AG04450 (cell line): ENCODE data around the gene SERPINI1. TPM values are rescaled to one million over a fixed set of nuclear protein-coding genes. Genes with fewer than 3 reads are reported as not detected.

Experiments used
- CTCF ChIA-PET: fragments of 300-600, 350-600 bp; formaldehyde crosslinking; extraction: SDS; loops from one replicate; lab custom pipeline; 2022; ENCODE audit warnings: antibody characterized with exemption, inconsistent platforms; lab: Charles Lee
- POLR2A ChIA-PET: fragments of 350-600 bp; formaldehyde crosslinking; extraction: SDS; loops from one replicate; lab custom pipeline; 2021; ENCODE audit warnings: antibody characterized with exemption, inconsistent platforms; lab: Yijun Ruan, JAX
- DNase-seq: peaks from one replicate; pipeline ENCODE4 v3.0.0-alpha.2; 2011; ENCODE audit warnings: low read depth, low spot score
- H3K27ac ChIP-seq: one replicate; pipeline ENCODE4 v1.5.1; 2012; ENCODE audit warnings: low read depth, low read length, control low read depth
- H3K27me3 ChIP-seq: one replicate; pipeline ENCODE4 v1.6.0; 2012; ENCODE audit warnings: low read length; ENCODE audit not compliant: control insufficient read depth, insufficient read depth
- H3K4me3 ChIP-seq: 2 replicates; pipeline ENCODE4 v1.5.1; 2011; ENCODE audit warnings: mild to moderate bottlenecking, low read depth, low read length, control low read depth
- H3K9me3 ChIP-seq: 2 replicates; pipeline ENCODE4 v1.5.1; 2012; ENCODE audit warnings: low read length; ENCODE audit not compliant: control insufficient read depth, insufficient read depth
- polyA plus RNA-seq: library from polyadenylated mRNA; depleted of rRNA; stranded (reverse); fragments of >200 nt; gene quantifications from 2 replicates; pipeline ENCODE4 v1.2.3, GENCODE V29; 2011
- TF ChIP-seq, protein P1 (sequence below): IDR thresholded peaks from 2 replicates; pipeline ENCODE4 v1.5.1; 2011; ENCODE audit warnings: low read depth, low read length, control low read depth, inconsistent platforms

The SERPINI1 gene
- polyA plus RNA-seq, 1 experiment, result 0.88 TPM

DNA sequence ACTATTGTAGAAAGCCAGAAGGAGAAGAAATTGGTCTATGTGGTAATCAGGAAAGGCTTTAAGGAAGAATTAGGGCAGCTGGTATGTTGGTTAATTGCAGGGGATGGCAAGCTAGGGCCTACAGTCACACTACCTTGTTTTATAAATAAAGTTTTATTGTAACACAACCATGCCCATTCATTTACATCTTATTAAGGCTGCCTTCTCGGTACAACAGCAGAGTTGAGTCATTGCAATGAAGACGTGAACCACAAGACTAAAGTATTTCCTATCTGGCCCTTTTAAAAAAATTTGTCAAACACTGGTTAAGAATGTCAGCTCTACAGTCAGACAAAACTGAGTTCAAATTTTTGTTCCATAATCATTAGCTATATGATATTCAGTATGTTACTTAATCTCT lies 8.3 kb downstream of the SERPINI1 start:
- H3K4me3 ChIP-seq, result no peak overlapping the region
- no peaks in the 10 kb centered on the region for H3K27me3 ChIP-seq
- H3K9me3 ChIP-seq, result no peaks in the 10 kb centered on the region
- TF ChIP-seq, protein P1, sequence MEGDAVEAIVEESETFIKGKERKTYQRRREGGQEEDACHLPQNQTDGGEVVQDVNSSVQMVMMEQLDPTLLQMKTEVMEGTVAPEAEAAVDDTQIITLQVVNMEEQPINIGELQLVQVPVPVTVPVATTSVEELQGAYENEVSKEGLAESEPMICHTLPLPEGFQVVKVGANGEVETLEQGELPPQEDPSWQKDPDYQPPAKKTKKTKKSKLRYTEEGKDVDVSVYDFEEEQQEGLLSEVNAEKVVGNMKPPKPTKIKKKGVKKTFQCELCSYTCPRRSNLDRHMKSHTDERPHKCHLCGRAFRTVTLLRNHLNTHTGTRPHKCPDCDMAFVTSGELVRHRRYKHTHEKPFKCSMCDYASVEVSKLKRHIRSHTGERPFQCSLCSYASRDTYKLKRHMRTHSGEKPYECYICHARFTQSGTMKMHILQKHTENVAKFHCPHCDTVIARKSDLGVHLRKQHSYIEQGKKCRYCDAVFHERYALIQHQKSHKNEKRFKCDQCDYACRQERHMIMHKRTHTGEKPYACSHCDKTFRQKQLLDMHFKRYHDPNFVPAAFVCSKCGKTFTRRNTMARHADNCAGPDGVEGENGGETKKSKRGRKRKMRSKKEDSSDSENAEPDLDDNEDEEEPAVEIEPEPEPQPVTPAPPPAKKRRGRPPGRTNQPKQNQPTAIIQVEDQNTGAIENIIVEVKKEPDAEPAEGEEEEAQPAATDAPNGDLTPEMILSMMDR, result no peak
- H3K27ac ChIP-seq, result no peak overlapping the region
- CTCF ChIA-PET, result interaction anchor here (2.9 kb wide), 1 partner anchor 364 kb away, joined by 12 read pairs; the partner anchor contains the start of gene ZBBX
- POLR2A ChIA-PET, result no interaction called here
- no peak for DNase-seq

DNA sequence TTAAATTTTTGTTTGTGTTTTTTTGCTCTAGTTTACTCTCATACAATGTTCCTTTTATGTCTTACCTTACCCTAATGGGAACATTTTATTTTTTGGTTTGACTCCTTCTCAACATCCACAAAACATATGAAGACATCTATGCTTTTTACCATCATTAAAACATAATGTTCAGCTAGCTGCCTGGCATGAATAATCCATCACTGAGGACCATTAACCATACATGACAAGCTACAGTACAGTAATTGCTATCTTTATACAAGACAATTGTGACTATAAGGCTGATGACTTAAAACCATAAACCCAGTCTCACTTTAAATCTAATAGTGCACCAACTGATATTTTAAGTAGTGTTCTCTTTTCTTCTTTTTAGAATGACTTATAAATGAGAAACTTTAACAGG lies 13.7 kb downstream of the SERPINI1 start:
- DNase-seq, result no peak
- ChIA-PET CTCF (interaction anchor here (1.6 to 1.7 kb wide), 2 partner anchors 9 to 369 kb away, joined by 5 to 6 read pairs; partner anchors contain the start of gene ZBBX), POLR2A (no interaction called here)

DNA sequence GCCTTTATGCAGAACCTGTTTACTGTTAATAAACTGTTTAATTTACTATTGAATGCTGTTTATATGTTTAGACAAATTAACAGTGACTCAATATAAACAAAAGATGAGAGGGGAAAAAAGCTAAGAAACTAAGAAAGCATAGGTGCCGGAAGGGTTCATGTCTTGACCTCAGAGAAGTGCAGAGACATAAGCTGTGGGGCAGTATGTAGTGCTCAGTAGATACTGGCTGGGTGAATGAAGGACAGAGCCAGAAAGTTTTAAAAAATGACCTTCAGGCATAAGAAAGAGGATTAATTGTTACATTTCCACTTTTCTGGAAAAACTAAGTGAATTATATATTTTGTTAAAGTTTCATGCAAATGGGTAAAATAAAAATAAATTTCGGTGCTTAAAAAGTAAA lies 14.2 kb downstream of the SERPINI1 start:
- CTCF ChIA-PET, result interaction anchor here (1.6 to 1.7 kb wide), 2 partner anchors 9 to 370 kb away, joined by 5 to 6 read pairs; partner anchors contain the start of gene ZBBX
- POLR2A ChIA-PET, result no interaction called here
- no peak for DNase-seq

More for the DNA sequence above, 13.7 kb downstream of the SERPINI1 start:
- Histone ChIP-seq H3K4me3 (no peak overlapping the region), H3K27me3 (no peaks in the 10 kb centered on the region), H3K9me3 (no peaks in the 10 kb centered on the region), H3K27ac (no peak overlapping the region)
- TF ChIP-seq, protein P1, result no peak

DNA sequence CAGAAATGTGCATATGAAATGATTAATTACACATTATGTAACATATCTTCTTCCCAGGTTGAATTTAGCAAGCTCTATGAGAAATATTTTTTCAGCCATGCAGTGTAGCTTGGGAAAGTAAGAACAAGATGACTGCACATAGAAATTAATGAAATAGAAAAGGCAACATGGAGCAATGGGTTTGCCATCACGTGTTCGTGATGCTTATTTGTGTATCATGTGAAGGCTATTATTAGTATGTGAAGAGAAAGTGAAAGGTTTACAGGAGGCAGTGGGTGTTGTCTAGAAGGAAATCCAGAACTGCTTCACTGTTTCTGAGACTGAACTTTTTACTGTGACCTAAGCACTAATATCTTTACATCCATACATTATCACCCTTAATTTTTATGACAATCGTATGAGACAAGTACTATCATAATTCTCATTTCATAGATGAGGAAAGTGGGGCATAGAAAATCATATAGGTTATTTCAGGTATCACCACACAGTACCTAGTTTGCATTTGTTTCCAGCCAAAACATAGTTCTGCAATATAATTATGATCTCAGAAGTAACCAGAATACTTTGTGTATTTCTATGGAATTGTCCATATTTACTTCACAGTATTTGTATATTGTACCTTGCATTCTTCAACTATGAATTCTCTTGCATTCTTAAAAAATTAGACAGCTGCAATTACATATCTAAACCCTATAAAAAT lies 14.9 kb downstream of the SERPINI1 start:
- DNase-seq, result no peak
- ChIA-PET CTCF (interaction anchor here (1.7 kb wide), 1 partner anchor 10 kb away, joined by 6 read pairs; no protein-coding TSS in a partner anchor), POLR2A (no interaction called here)
- TF ChIP-seq, protein P1, result no peak
- no peak overlapping the region for H3K27ac ChIP-seq
- no peak overlapping the region for H3K4me3 ChIP-seq
- H3K27me3 ChIP-seq, result no peaks in the 10 kb centered on the region
- no peaks in the 10 kb centered on the region for H3K9me3 ChIP-seq

More for the DNA sequence above, 14.2 kb downstream of the SERPINI1 start:
- H3K27ac ChIP-seq, result no peak overlapping the region
- no peaks in the 10 kb centered on the region for H3K9me3 ChIP-seq
- no peak overlapping the region for H3K4me3 ChIP-seq
- TF ChIP-seq, protein P1, result no peak
- no peaks in the 10 kb centered on the region for H3K27me3 ChIP-seq

DNA sequence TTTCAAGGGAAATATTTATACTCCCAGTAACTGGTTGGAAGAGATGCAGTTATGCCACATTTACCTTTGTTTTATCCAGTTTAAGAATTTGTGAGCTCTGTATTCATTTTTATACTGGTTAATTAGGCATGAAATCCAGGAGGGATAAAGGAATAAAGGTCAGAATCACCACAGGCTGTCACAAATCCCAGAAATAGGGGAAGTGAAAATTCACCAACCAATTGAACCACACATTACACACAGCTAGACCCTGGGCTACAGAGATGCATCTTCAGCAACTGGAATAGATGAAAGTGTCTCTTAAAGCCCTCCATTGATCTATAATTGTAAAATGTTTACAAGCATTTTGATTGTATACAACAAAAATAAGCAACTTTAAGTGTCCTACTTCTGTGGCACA lies 18.5 kb downstream of the SERPINI1 start:
- TF ChIP-seq, protein P1, result no peak
- Histone ChIP-seq H3K9me3 (no peaks in the 10 kb centered on the region), H3K27ac (no peak overlapping the region), H3K4me3 (no peak overlapping the region), H3K27me3 (no peaks in the 10 kb centered on the region)
- DNase-seq, result no peak
- POLR2A ChIA-PET, result no interaction called here
- CTCF ChIA-PET, result interaction anchor here (1.4 kb wide), 1 partner anchor 13 kb away, joined by 4 read pairs; no protein-coding TSS in a partner anchor
